Sigmoid colon (tissue), 3 donors: ENCODE data around the gene DNAH6.

Source experiments
- CTCF ChIP-seq, 4 experiments: fragments of 450-650 bp in 3 of 4; fragments of 200-600 bp in 1 of 4; IDR thresholded peaks; one replicate each; pipeline ENCODE4 v1.5.1; 2016 to 2019; ENCODE audit warnings: antibody characterized with exemption in 4 of 4, mild to moderate bottlenecking in 3 of 4, moderate library complexity in 2 of 4
- POLR2A ChIP-seq, 2 donors: fragments of 450-650 bp; IDR thresholded peaks; one replicate each; pipeline ENCODE4 v1.6.1; 2016; ENCODE audit warnings: antibody characterized with exemption in 2 of 2, mild to moderate bottlenecking in 2 of 2, moderate library complexity in 2 of 2

GRCh38 chr2:84497285-84497684 is 19.0 kb upstream of the DNAH6 start:
- TF ChIP-seq CTCF (IDR thresholded peaks at IDR 0.05) (no peak), POLR2A (IDR thresholded peaks at IDR 0.05) (no peak)
